PC-3 (cell line): Measurements from ENCODE around the gene SUMO4.

Experiments used
- EZH2 ChIP-seq: fragments of 300-600 bp; sonication (generic); IDR thresholded peaks from one replicate; pipeline ENCODE4 v1.6.1; 2017; ENCODE audit warnings: antibody characterized with exemption, mild to moderate bottlenecking, low read length; ENCODE audit not compliant: unreplicated experiment
- EZH2phosphoT487 ChIP-seq: fragments of 300-600 bp; sonication (generic); IDR thresholded peaks from 2 replicates; pipeline ENCODE4 v1.6.1; 2018; ENCODE audit warnings: mild to moderate bottlenecking, antibody characterized with exemption, low read length, borderline replicate concordance
- TF ChIP-seq, protein P1 (sequence below): fragments of 300-600 bp; sonication (generic); conservative IDR thresholded peaks from 2 replicates; pipeline ENCODE4 v1.5.1; 2017; ENCODE audit warnings: antibody characterized with exemption, low read depth, mild to moderate bottlenecking, low read length

DNA sequence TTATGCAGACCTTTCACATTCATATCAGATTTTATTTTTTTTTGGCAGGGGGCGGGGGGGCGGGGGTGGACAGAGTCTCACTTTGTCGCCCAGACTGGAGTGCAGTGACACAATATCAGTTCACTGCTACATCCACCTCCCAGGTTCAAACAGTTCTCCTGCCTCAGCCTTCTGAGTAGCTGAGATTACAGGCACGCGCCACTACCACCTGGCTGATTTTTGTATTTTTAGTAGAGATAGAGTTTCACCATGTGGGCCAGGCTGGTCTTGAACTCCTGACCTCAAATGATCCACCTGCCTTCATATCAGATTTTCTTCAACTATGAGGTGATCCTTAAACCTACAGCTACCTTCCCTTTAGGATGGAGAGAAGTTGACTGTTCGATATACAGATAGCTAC is 8.0 kb upstream of the SUMO4 start:
- TF ChIP-seq, protein P1, sequence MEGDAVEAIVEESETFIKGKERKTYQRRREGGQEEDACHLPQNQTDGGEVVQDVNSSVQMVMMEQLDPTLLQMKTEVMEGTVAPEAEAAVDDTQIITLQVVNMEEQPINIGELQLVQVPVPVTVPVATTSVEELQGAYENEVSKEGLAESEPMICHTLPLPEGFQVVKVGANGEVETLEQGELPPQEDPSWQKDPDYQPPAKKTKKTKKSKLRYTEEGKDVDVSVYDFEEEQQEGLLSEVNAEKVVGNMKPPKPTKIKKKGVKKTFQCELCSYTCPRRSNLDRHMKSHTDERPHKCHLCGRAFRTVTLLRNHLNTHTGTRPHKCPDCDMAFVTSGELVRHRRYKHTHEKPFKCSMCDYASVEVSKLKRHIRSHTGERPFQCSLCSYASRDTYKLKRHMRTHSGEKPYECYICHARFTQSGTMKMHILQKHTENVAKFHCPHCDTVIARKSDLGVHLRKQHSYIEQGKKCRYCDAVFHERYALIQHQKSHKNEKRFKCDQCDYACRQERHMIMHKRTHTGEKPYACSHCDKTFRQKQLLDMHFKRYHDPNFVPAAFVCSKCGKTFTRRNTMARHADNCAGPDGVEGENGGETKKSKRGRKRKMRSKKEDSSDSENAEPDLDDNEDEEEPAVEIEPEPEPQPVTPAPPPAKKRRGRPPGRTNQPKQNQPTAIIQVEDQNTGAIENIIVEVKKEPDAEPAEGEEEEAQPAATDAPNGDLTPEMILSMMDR: no peak
- TF ChIP-seq EZH2 (no peak), EZH2phosphoT487 (no peak)
